ENCODE data around the gene FGFR3.

The FGFR3 gene

GRCh38 chr4:1789552-1789951, 3.5 kb upstream of the FGFR3 start:
- no peak for DNase-seq

GRCh38 chr4:1790005-1790404, 3.1 kb upstream of the FGFR3 start:
- no peak for DNase-seq

- no peak for DNase-seq
Measured at GRCh38 chr4:1792158-1792831, 798 bp upstream of the FGFR3 start.

- DNase-seq: no peak
Measured at GRCh38 chr4:1793496-1793840, 375 bp downstream of the FGFR3 start.

- DNase-seq: no peak
Measured at GRCh38 chr4:1793940-1794808, 1.1 kb downstream of the FGFR3 start.

GRCh38 chr4:1794809-1795298, 1.8 kb downstream of the FGFR3 start:
- DNase-seq: no peak

GRCh38 chr4:1795299-1796195, 2.5 kb downstream of the FGFR3 start:
- no peak for DNase-seq

GRCh38 chr4:1796486-1797204, 3.6 kb downstream of the FGFR3 start:
- no peak for DNase-seq

- no peak for DNase-seq
Measured at GRCh38 chr4:1797298-1797860, 4.3 kb downstream of the FGFR3 start.

GRCh38 chr4:1797861-1798579, 4.9 kb downstream of the FGFR3 start:
- no peak for DNase-seq

GRCh38 chr4:1798580-1799386, 5.7 kb downstream of the FGFR3 start:
- DNase-seq: no peak

- no peak for DNase-seq
Measured at GRCh38 chr4:1799387-1800375, 6.6 kb downstream of the FGFR3 start.

- no peak for DNase-seq
Measured at GRCh38 chr4:1800805-1801204, 7.7 kb downstream of the FGFR3 start.

GRCh38 chr4:1801286-1801958, 8.3 kb downstream of the FGFR3 start:
- no peak for DNase-seq

GRCh38 chr4:1802151-1802715, 9.1 kb downstream of the FGFR3 start:
- no peak for DNase-seq

- DNase-seq: no peak
Measured at GRCh38 chr4:1802720-1803522, 9.8 kb downstream of the FGFR3 start.

Data from DMS79 (cell line).